OCI-M2 (cell line): ENCODE results near the gene ROBO1.

Experiments used
- DNase-seq: peaks from one replicate; lab custom pipeline; 2025; ENCODE audit not compliant: unreplicated experiment; lab: John Stamatoyannopoulos, UW

ROBO1 gene

GRCh38 chr3:79027593-79027992 is 740.2 kb downstream of the ROBO1 start:
- DNase-seq, result no peak

- DNase-seq, result no peak
These were observed 747.9 kb downstream of the ROBO1 start for GRCh38 chr3:79019924-79020173.

GRCh38 chr3:79019137-79019923 is 748.5 kb downstream of the ROBO1 start:
- no peak for DNase-seq

GRCh38 chr3:79018671-79019136 is 749.1 kb downstream of the ROBO1 start:
- DNase-seq, result no peak

GRCh38 chr3:79018265-79018664 is 749.5 kb downstream of the ROBO1 start:
- no peak for DNase-seq

- no peak for DNase-seq
These were observed 751.0 kb downstream of the ROBO1 start for GRCh38 chr3:79016587-79017376.

GRCh38 chr3:79015854-79016253 is 751.9 kb downstream of the ROBO1 start:
- no peak for DNase-seq

- DNase-seq, result no peak
These were observed 754.8 kb downstream of the ROBO1 start for GRCh38 chr3:79012946-79013362.

GRCh38 chr3:79012530-79012913 is 755.3 kb downstream of the ROBO1 start:
- no peak for DNase-seq

GRCh38 chr3:79011821-79012529 is 755.8 kb downstream of the ROBO1 start:
- no peak for DNase-seq

- DNase-seq, result no peak
These were observed 757.9 kb downstream of the ROBO1 start for GRCh38 chr3:79009861-79010260.

GRCh38 chr3:79006077-79006476 is 761.7 kb downstream of the ROBO1 start:
- DNase-seq, result no peak

- DNase-seq, result no peak
These were observed 762.7 kb downstream of the ROBO1 start for GRCh38 chr3:79005084-79005483.

- DNase-seq, result no peak
These were observed 763.8 kb downstream of the ROBO1 start for GRCh38 chr3:79003994-79004393.

GRCh38 chr3:79002465-79003372 is 765.1 kb downstream of the ROBO1 start:
- no peak for DNase-seq

- no peak for DNase-seq
These were observed 766.5 kb downstream of the ROBO1 start for GRCh38 chr3:79001255-79001654.

- DNase-seq, result no peak
These were observed 768.7 kb downstream of the ROBO1 start for GRCh38 chr3:78999139-78999538.

GRCh38 chr3:78995087-78995486 is 772.7 kb downstream of the ROBO1 start:
- DNase-seq, result no peak

- no peak for DNase-seq
These were observed 773.4 kb downstream of the ROBO1 start for GRCh38 chr3:78994174-78995027.

- DNase-seq, result no peak
These were observed 774.4 kb downstream of the ROBO1 start for GRCh38 chr3:78993375-78993774.
